Fibroblast of skin of abdomen (primary cell): ENCODE data around the gene TRIM41.
A peak's percentile ranks its signal among the peaks of the same experiment; 100 is the strongest.
"Not testable (repeated sequence)": the region's sequence is repeated elsewhere in the genome, so short reads cannot be mapped to it uniquely, and the experiment has no call there.

Source experiments
- DNase-seq: peaks from one replicate; pipeline ENCODE4 v3.0.0-alpha.2; 2013

Gene TRIM41

GRCh38 chr5:181212080-181212479 is 11.0 kb upstream of the TRIM41 start:
- no peak for DNase-seq

- no peak for DNase-seq
These were observed 10.1 kb upstream of the TRIM41 start for GRCh38 chr5:181212934-181213333.

GRCh38 chr5:181214249-181214648 is 8.8 kb upstream of the TRIM41 start:
- DNase-seq = not testable (repeated sequence)

GRCh38 chr5:181215997-181216989 is 6.8 kb upstream of the TRIM41 start:
- no peak for DNase-seq

- DNase-seq = peak; percentile 59
These were observed 5.8 kb upstream of the TRIM41 start for GRCh38 chr5:181217111-181217802.

DNA sequence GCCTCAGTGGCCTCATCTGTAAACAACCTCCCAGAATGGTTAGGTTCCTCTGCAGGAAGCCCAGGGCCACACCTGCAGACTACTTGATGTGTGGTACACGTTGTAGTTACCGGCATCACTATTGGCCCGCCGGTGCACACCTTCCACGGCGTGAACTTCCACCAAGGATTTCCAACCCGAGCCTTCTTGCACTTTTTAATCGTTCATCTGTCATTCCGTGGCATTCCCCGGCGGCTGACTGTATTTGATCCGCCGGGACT is 5.3 kb upstream of the TRIM41 start:
- DNase-seq = no peak

- DNase-seq = no peak
These were observed 4.3 kb upstream of the TRIM41 start for GRCh38 chr5:181218795-181219124.

DNA sequence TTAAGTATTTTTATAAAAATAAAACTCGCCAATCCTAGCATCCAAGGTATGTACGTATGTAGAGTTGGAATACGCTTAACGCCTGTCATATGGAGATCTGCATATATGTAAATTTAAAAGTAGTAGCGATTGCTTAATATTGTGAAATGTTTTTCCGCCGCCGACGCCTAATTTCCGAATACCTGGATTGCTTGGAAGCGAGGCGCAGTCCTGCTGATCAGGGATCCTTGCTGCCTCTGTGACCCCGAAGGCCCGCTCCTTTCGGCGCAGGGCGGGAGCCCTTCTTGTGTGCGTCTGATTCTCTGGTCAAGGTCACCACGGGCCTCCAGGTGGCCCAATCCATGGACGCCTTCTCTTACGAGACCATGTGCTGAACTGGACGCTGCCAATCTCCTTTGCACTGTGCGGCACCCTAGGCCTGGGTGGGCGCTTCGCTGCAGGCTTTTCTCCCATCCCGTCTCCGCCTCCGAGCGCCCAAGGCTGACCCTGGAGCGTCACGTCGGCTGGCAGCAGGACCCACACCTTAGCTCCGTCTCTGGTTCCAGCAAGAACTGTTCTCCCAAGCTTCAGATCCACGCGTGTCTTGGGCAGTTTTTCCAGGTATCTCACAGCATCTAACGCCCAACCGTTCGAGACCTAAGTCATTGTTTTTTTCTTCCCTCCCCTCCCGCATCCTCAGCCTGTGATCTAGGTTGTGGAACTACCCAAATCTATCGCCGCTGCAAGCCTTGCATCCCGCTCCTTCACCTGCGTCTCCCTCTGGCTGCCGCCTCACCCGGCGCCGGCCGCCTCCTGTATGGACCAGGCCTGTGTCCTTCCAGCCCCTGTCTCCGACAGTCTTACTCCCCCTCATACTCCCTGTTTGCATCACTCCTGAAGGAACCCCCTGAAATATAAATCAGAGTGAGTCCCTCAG is 3.6 kb upstream of the TRIM41 start:
- no peak for DNase-seq

DNA sequence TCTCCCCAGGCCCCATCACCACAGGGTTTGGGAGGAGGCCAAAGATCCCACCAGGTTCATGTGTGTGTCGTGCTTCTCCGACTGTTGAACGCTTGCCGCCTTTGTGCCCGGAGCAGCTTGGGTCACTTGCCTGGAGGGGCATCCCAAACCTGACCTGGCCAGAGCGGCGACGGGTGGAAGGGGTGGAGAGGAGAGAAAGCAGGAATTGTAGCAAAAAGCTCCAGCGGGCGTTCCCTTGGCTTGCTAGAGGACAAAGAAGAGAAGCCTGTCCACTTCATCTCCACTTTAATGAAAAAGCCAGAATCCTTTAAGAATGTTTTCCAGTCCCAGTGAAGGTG is 2.9 kb upstream of the TRIM41 start:
- no peak for DNase-seq

- DNase-seq = no peak
These were observed 1.8 kb upstream of the TRIM41 start for GRCh38 chr5:181221105-181221791.

DNA sequence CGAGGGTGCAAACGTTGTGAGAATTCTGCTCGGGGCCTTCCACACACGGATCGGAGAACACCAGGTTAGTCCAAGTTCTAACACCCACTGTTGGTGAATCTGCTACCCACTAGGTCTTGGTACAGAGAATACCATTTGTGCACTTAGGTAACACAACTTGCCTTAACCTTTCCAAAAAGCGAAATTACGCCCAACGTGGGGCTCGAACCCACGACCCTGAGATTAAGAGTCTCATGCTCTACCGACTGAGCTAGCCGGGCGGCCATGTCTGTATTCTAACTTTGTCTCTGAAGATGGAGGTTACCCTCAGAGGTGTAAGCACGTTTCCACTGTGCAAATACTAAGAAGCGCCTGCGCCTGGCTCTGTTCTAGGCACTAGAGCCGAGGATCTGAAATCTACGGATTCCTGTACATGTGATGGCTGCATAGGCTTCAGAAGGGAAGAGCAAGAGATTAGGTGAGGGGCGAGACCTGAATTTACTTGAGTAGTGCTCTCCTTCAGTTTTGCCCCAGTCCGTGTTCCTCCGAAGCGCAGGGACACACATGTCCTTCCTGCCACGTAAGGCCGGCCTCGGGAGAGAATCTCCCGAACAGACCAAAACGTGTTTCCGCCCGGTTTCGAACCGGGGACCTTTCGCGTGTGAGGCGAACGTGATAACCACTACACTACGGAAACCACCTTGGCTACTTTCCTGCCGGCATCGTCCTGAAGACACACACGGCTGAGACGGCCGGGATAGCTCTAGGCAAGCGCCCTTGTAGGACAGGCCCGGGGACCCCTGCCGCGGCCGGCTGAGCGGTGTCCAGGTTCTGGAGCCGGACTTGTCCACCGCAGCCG is 1.1 kb upstream of the TRIM41 start:
- DNase-seq = peak; percentile 98

DNA sequence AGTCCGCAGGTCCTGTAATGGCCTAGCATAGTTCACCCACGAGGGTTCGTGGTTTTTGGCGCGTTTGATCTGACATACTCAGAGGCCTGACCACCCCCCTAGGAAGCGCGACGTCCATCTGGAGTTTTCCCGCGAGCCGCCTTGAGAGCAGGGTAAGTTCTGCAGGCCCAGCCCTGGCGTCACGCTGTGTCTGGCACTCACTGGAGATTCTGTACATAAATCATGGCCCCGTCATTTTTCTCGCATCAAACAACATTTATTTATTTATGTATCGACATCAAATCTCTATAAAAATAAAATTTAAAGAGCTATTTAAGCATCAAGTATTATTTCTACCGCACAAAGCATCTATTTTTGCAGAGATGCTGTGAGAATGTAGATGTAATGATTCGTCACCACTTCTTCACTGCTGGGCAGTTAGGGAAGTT is 437 bp upstream of the TRIM41 start:
- DNase-seq = no peak

DNA sequence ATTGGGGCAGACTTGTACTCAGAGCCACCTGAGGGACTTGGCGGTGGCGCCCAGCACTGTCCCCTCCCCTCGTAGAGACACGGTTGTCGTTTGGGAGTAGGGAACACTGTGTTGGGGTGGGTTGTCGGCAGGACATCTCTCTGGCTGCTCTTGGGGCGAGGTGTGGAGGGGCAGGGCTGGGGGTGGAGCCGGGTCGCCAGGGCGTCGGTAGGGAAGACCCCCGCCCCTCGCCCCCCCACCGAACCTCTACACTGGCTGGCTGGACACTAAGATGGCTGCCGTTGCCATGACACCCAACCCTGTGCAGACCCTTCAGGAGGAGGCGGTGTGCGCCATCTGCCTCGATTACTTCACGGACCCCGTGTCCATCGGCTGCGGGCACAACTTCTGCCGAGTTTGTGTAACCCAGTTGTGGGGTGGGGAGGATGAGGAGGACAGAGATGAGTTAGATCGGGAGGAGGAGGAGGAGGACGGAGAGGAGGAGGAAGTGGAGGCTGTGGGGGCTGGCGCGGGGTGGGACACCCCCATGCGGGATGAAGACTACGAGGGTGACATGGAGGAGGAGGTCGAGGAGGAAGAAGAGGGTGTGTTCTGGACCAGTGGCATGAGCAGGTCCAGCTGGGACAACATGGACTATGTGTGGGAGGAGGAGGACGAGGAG is 778 bp downstream of the TRIM41 start:
- peak; percentile 53 for DNase-seq

GRCh38 chr5:181224390-181225229 is 1.5 kb downstream of the TRIM41 start:
- no peak for DNase-seq

DNA sequence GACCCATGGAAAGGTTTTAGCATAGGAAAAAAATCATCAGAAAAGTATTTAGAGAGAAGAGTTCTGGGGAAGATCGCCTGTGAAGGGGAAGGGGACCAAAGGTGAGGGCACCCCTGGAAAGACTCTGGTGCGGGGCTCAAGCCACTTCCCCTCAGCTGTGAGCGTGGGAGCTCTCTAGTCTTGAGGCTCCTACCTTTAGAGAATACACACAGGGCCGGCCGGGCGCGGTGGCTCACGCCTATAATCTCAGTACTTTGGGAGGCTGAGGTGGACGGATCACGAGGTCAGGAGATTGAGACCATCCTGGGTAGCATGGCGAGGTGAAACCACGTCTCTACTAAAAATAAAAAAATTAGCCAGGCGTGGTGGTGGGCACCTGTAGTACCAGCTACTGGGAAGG is 6.9 kb downstream of the TRIM41 start:
- DNase-seq = no peak

- DNase-seq = no peak
These were observed 7.5 kb downstream of the TRIM41 start for GRCh38 chr5:181230551-181230950.

GRCh38 chr5:181231432-181231831 is 8.4 kb downstream of the TRIM41 start:
- DNase-seq = no peak

GRCh38 chr5:181232593-181232992 is 9.5 kb downstream of the TRIM41 start:
- no peak for DNase-seq

DNA sequence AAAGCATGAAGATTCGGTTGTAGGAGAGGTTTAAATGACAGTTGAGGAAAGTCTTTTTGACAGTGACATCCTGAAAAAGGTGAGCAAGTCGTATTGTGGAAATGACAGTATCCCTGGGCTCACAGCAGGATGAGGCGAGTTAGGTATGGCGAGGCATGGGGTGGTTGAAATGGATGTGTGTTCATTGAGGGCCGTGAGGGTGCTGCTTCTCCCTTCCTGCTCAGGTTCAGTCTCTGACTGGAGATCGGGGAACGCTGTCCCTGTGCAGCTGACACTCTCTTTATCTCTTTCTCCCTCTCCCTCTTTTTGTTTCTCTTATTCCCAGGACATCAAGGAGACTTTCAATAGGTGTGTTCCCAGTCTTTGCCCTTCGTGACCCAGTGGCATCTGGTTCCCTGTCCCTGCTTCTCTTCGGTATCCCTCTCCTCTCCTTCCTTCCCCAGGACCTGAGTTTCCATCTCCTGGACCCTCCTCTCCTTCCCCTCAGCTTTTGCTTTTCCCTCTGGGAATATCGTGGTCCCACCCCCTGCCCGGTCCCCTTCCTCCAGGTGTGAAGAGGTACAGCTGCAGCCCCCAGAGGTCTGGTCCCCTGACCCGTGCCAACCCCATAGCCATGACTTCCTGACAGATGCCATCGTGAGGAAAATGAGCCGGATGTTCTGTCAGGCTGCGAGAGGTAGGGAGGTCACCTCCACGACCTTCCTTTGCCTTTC is 10.2 kb downstream of the TRIM41 start:
- no peak for DNase-seq
